Measurements from ENCODE around the gene ZNF511. TPM values are rescaled to one million over a fixed set of nuclear protein-coding genes. Genes with fewer than 3 reads are reported as not detected.

ZNF511 gene
- total RNA-seq, 1 experiment from 2014 or later: 15.2 TPM

GRCh38 chr10:133282846-133283390 lies 25.8 kb upstream of the ZNF511 start:
- no peak for DNase-seq (ENCODE audit: low read depth, low spot score)
- in situ Hi-C loops (cut with HindIII; ENCODE audit: low pct_unique_long_range_greater_than_20kb, low sequenced_read_pairs): no loop called here

GRCh38 chr10:133283931-133284330 lies 24.8 kb upstream of the ZNF511 start:
- in situ Hi-C loops (cut with HindIII; ENCODE audit: low pct_unique_long_range_greater_than_20kb, low sequenced_read_pairs): no loop called here

GRCh38 chr10:133285217-133285616 lies 23.5 kb upstream of the ZNF511 start:
- in situ Hi-C loops (cut with HindIII; ENCODE audit: low pct_unique_long_range_greater_than_20kb, low sequenced_read_pairs): no loop called here
- no peak for DNase-seq (ENCODE audit: low read depth, low spot score)

More at GRCh38 chr10:133283931-133284330, 24.8 kb upstream of the ZNF511 start:
- DNase-seq (ENCODE audit: low read depth, low spot score): no peak

- in situ Hi-C loops (cut with HindIII; ENCODE audit: low pct_unique_long_range_greater_than_20kb, low sequenced_read_pairs): no loop called here
- DNase-seq (ENCODE audit: low read depth, low spot score): no peak
Measured at GRCh38 chr10:133286366-133286765, 22.3 kb upstream of the ZNF511 start.

- in situ Hi-C loops (cut with HindIII; ENCODE audit: low pct_unique_long_range_greater_than_20kb, low sequenced_read_pairs): no loop called here
- DNase-seq (ENCODE audit: low read depth, low spot score): no peak
Measured at GRCh38 chr10:133287832-133288500, 20.7 kb upstream of the ZNF511 start.

GRCh38 chr10:133289761-133290160 lies 19.0 kb upstream of the ZNF511 start:
- in situ Hi-C loops (cut with HindIII; ENCODE audit: low pct_unique_long_range_greater_than_20kb, low sequenced_read_pairs): no loop called here
- DNase-seq (ENCODE audit: low read depth, low spot score): no peak

- no peak for DNase-seq (ENCODE audit: low read depth, low spot score)
- in situ Hi-C loops (cut with HindIII; ENCODE audit: low pct_unique_long_range_greater_than_20kb, low sequenced_read_pairs): no loop called here
Measured at GRCh38 chr10:133292919-133293809, 15.6 kb upstream of the ZNF511 start.

GRCh38 chr10:133293810-133294119 lies 14.9 kb upstream of the ZNF511 start:
- DNase-seq (ENCODE audit: low read depth, low spot score): no peak
- in situ Hi-C loops (cut with HindIII; ENCODE audit: low pct_unique_long_range_greater_than_20kb, low sequenced_read_pairs): no loop called here

GRCh38 chr10:133294189-133294588 lies 14.5 kb upstream of the ZNF511 start:
- in situ Hi-C loops (cut with HindIII; ENCODE audit: low pct_unique_long_range_greater_than_20kb, low sequenced_read_pairs): no loop called here
- no peak for DNase-seq (ENCODE audit: low read depth, low spot score)

GRCh38 chr10:133295426-133296320 lies 13.0 kb upstream of the ZNF511 start:
- DNase-seq (ENCODE audit: low read depth, low spot score): no peak
- in situ Hi-C loops (cut with HindIII; ENCODE audit: low pct_unique_long_range_greater_than_20kb, low sequenced_read_pairs): no loop called here

GRCh38 chr10:133297504-133297903 lies 11.2 kb upstream of the ZNF511 start:
- in situ Hi-C loops (cut with HindIII; ENCODE audit: low pct_unique_long_range_greater_than_20kb, low sequenced_read_pairs): no loop called here
- no peak for DNase-seq (ENCODE audit: low read depth, low spot score)

- DNase-seq (ENCODE audit: low read depth, low spot score): no peak
- in situ Hi-C loops (cut with HindIII; ENCODE audit: low pct_unique_long_range_greater_than_20kb, low sequenced_read_pairs): no loop called here
Measured at GRCh38 chr10:133298466-133298865, 10.2 kb upstream of the ZNF511 start.

GRCh38 chr10:133299224-133299623 lies 9.5 kb upstream of the ZNF511 start:
- in situ Hi-C loops (cut with HindIII; ENCODE audit: low pct_unique_long_range_greater_than_20kb, low sequenced_read_pairs): no loop called here

GRCh38 chr10:133299738-133300137 lies 9.0 kb upstream of the ZNF511 start:
- DNase-seq (ENCODE audit: low read depth, low spot score): no peak
- in situ Hi-C loops (cut with HindIII; ENCODE audit: low pct_unique_long_range_greater_than_20kb, low sequenced_read_pairs): no loop called here

More at GRCh38 chr10:133299224-133299623, 9.5 kb upstream of the ZNF511 start:
- DNase-seq (ENCODE audit: low read depth, low spot score): no peak

- in situ Hi-C loops (cut with HindIII; ENCODE audit: low pct_unique_long_range_greater_than_20kb, low sequenced_read_pairs): no loop called here
- DNase-seq (ENCODE audit: low read depth, low spot score): no peak
Measured at GRCh38 chr10:133302230-133302629, 6.5 kb upstream of the ZNF511 start.

GRCh38 chr10:133303206-133303605 lies 5.5 kb upstream of the ZNF511 start:
- DNase-seq (ENCODE audit: low read depth, low spot score): no peak
- in situ Hi-C loops (cut with HindIII; ENCODE audit: low pct_unique_long_range_greater_than_20kb, low sequenced_read_pairs): no loop called here

- in situ Hi-C loops (cut with HindIII; ENCODE audit: low pct_unique_long_range_greater_than_20kb, low sequenced_read_pairs): no loop called here
- no peak for DNase-seq (ENCODE audit: low read depth, low spot score)
Measured at GRCh38 chr10:133306097-133306476, 2.6 kb upstream of the ZNF511 start.

GRCh38 chr10:133306941-133307379 lies 1.8 kb upstream of the ZNF511 start:
- no peak for DNase-seq (ENCODE audit: low read depth, low spot score)
- in situ Hi-C loops (cut with HindIII; ENCODE audit: low pct_unique_long_range_greater_than_20kb, low sequenced_read_pairs): no loop called here
